A673 (cell line): ENCODE measurements around the gene CTSZ. TPM values are rescaled to one million over a fixed set of nuclear protein-coding genes. Genes with fewer than 3 reads are reported as not detected.

ENCODE experiments used
- BruUV-seq: library from RNA; stranded (reverse); fragments of 400-500 nt; replicated peaks from 2 replicates; lab custom pipeline; 2021; lab: Mats Ljungman, UMichigan
- CTCF ChIA-PET: fragments of 300-600 bp; sonication (Branson Sonifier 250); formaldehyde crosslinking; loops from one replicate; lab custom pipeline; 2022; ENCODE audit warnings: antibody characterized with exemption; lab: Charles Lee
- POLR2A ChIA-PET: fragments of 300-600 bp; sonication (Branson Sonifier 250); formaldehyde crosslinking; loops from one replicate; lab custom pipeline; 2022; ENCODE audit warnings: antibody characterized with exemption; ENCODE audit not compliant: low non-redundant PET; lab: Charles Lee
- DNase-seq: peaks from one replicate; pipeline ENCODE4 v3.0.0-alpha.2; 2015; ENCODE audit warnings: low spot score
- H3K27ac ChIP-seq: fragments of 200-600 bp; sonication (generic); 2 replicates; pipeline ENCODE4 v1.5.1; 2016; ENCODE audit warnings: mixed run types, low read depth, mild to moderate bottlenecking, mixed read lengths, antibody characterized with exemption, low read length; ENCODE audit not compliant: poor library complexity, severe bottlenecking
- H3K27me3 ChIP-seq: fragments of 200-600 bp; sonication (generic); replicated peaks from 2 replicates; pipeline ENCODE4 v1.6.1; 2017; ENCODE audit warnings: mixed run types, low read depth, mild to moderate bottlenecking, mixed read lengths, antibody characterized with exemption, low read length; ENCODE audit not compliant: insufficient read depth, poor library complexity
- H3K36me3 ChIP-seq: fragments of 200-600 bp; sonication (generic); 2 replicates; pipeline ENCODE4 v1.6.1; 2016; ENCODE audit warnings: mixed run types, mild to moderate bottlenecking, mixed read lengths, antibody characterized with exemption, low read length; ENCODE audit not compliant: insufficient read depth, poor library complexity, severe bottlenecking
- H3K4me1 ChIP-seq: fragments of 200-600 bp; sonication (generic); 2 replicates; pipeline ENCODE4 v1.6.1; 2017; ENCODE audit warnings: mixed run types, mild to moderate bottlenecking, mixed read lengths, antibody characterized with exemption, low read length; ENCODE audit not compliant: insufficient read depth, poor library complexity, severe bottlenecking
- H3K4me3 ChIP-seq: fragments of 200-600 bp; sonication (generic); 2 replicates; pipeline ENCODE4 v1.5.1; 2016; ENCODE audit warnings: low read depth, mixed run types, mild to moderate bottlenecking, mixed read lengths, low read length; ENCODE audit not compliant: poor library complexity, severe bottlenecking
- H3K9me3 ChIP-seq: fragments of 200-600 bp; sonication (generic); 2 replicates; pipeline ENCODE4 v1.6.1; 2016; ENCODE audit warnings: mixed run types, low read depth, mild to moderate bottlenecking, mixed read lengths, antibody characterized with exemption, low read length; ENCODE audit not compliant: poor library complexity, severe bottlenecking
- CTCF ChIP-seq: fragments of 300-800, 200-600 bp; sonication (generic); conservative IDR thresholded peaks from 2 replicates; pipeline ENCODE4 v1.5.1; 2017; ENCODE audit warnings: low read depth, mild to moderate bottlenecking, antibody characterized with exemption, low read length, moderate library complexity, mixed read lengths
- EZH2 ChIP-seq: fragments of 200-600 bp; sonication (generic); IDR thresholded peaks from 2 replicates; pipeline ENCODE4 v1.6.1; 2017; ENCODE audit warnings: borderline replicate concordance, low read depth, mild to moderate bottlenecking, mixed read lengths, antibody characterized with exemption, low read length; ENCODE audit not compliant: poor library complexity, severe bottlenecking
- intact Hi-C: fragments of 100-400 bp; cut with micrococcal nuclease; formaldehyde crosslinking; loops from one replicate; pipeline ENCODE4 v1.10.0; 2022; ENCODE audit not compliant: unreplicated experiment
- total RNA-seq: library from RNA; stranded (reverse); gene quantifications from 2 replicates; pipeline ENCODE4 v1.2.3, GENCODE V29; 2021

Gene CTSZ
- total RNA-seq, 1 experiment from 2014 or later = 1.2 TPM

GRCh38 chr20:59035381-59035780 is 28.3 kb upstream of the CTSZ start:
- TF ChIP-seq EZH2 = no peak
- TF ChIP-seq CTCF = no peak
- no peak for DNase-seq
- H3K27ac ChIP-seq = no peak overlapping the region
- no peaks in the 10 kb centered on the region for H3K27me3 ChIP-seq
- BruUV-seq = no TSS peak
- H3K4me1 ChIP-seq = peaks cover 11% of the 10 kb centered on the region
- CTCF ChIA-PET = no interaction called here
- intact Hi-C loops = no loop called here
- POLR2A ChIA-PET = no interaction called here
- H3K36me3 ChIP-seq = peaks cover 55% of the 10 kb centered on the region
- no peaks in the 10 kb centered on the region for H3K9me3 ChIP-seq
- H3K4me3 ChIP-seq = no peak overlapping the region

- DNase-seq = no peak
- Histone ChIP-seq H3K36me3 (peaks cover 71% of the 10 kb centered on the region), H3K27me3 (no peaks in the 10 kb centered on the region), H3K9me3 (no peaks in the 10 kb centered on the region), H3K27ac (no peak overlapping the region), H3K4me1 (peaks cover 27% of the 10 kb centered on the region), H3K4me3 (no peak overlapping the region)
- intact Hi-C loops = loop anchor here (5.0 kb wide), 2 partner anchors 51 to 141 kb away; partner anchors contain the start of gene NELFCD
- ChIA-PET POLR2A (no interaction called here), CTCF (no interaction called here)
- TF ChIP-seq EZH2 (no peak), CTCF (no peak)
- no TSS peak for BruUV-seq
These were observed 26.6 kb upstream of the CTSZ start for GRCh38 chr20:59033616-59034165.

DNA sequence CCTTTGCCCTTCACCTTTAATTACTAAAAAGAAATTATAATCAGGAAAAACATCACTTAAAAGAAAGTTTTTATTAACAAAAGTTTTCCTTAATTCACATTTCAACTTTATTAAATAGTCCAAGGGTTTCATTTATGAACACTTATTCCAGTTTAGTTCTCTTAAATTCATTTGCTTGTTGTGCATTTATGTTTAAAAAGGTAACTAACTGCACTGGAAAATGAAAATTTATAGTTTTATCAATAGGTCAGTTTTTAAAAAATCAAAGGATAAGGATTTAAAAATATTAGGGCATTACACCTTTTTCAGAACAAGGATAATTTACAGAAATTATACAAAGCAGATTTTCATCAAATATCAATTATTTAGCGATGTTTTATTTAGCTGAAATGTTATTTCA is 26.0 kb upstream of the CTSZ start:
- Histone ChIP-seq H3K9me3 (no peaks in the 10 kb centered on the region), H3K4me3 (peak overlapping the region; percentile 92), H3K4me1 (peaks cover 28% of the 10 kb centered on the region), H3K27me3 (no peaks in the 10 kb centered on the region), H3K27ac (peak overlapping the region; percentile 92), H3K36me3 (peaks cover 74% of the 10 kb centered on the region)
- BruUV-seq = no TSS peak
- DNase-seq = no peak
- ChIA-PET POLR2A (interaction anchor here (0.6 kb wide), 1 partner anchor 953 kb away, joined by 14 read pairs; no protein-coding TSS in a partner anchor), CTCF (no interaction called here)
- TF ChIP-seq CTCF = no peak
- TF ChIP-seq EZH2 = no peak
- intact Hi-C loops = loop anchor here (5.0 kb wide), 2 partner anchors 51 to 141 kb away; partner anchors contain the start of gene NELFCD
